H1 (cell line): ENCODE results near the gene TCERG1L. TPM values are rescaled to one million over a fixed set of nuclear protein-coding genes. Genes with fewer than 3 reads are reported as not detected.

Source experiments
- EGR1 ChIP-seq: IDR thresholded peaks from 2 replicates; pipeline ENCODE4 v1.6.1; 2011; ENCODE audit warnings: low read depth, low read length, borderline replicate concordance
- EP300 ChIP-seq, 2 experiments: IDR thresholded peaks; 1 replicate in 1 of 2; 2 replicates in 1 of 2; pipeline ENCODE4 v1.6.1; 2011 to 2012; ENCODE audit warnings: low read depth in 2 of 2, low read length in 2 of 2, mild to moderate bottlenecking in 2 of 2, borderline replicate concordance in 1 of 2, inconsistent platforms in 1 of 2, moderate library complexity in 1 of 2
- EZH2 ChIP-seq: fragments of 200-600 bp; sonication (generic); IDR thresholded peaks from 2 replicates; pipeline ENCODE4 v1.7.1; 2012; ENCODE audit warnings: low read depth, mild to moderate bottlenecking, moderate library complexity, low read length, inconsistent platforms; ENCODE audit not compliant: severe bottlenecking
- FOSL1 ChIP-seq: IDR thresholded peaks from 2 replicates; pipeline ENCODE4 v1.6.1; 2011; ENCODE audit warnings: mild to moderate bottlenecking, low read depth, low read length, moderate library complexity; ENCODE audit not compliant: insufficient read depth
- GABPA ChIP-seq: IDR thresholded peaks from 2 replicates; pipeline ENCODE4 v1.6.1; 2011; ENCODE audit warnings: mild to moderate bottlenecking, low read length, moderate library complexity, borderline replicate concordance; ENCODE audit not compliant: insufficient read depth
- HDAC6 ChIP-seq: IDR thresholded peaks from one replicate; pipeline ENCODE4 v1.7.1; 2012; ENCODE audit warnings: low read depth, mild to moderate bottlenecking, inconsistent platforms, low read length, moderate library complexity
- JUN ChIP-seq: IDR thresholded peaks from 2 replicates; pipeline ENCODE4 v1.6.1; 2011; ENCODE audit warnings: low read depth, mild to moderate bottlenecking, improper control_type of control experiment, low read length
- MAFK ChIP-seq: IDR thresholded peaks from 2 replicates; pipeline ENCODE4 v1.6.1; 2012; ENCODE audit warnings: low read depth, mild to moderate bottlenecking, improper control_type of control experiment, low read length
- NRF1 ChIP-seq: IDR thresholded peaks from 2 replicates; pipeline ENCODE4 v1.6.1; 2011; ENCODE audit warnings: mild to moderate bottlenecking, low read depth, low read length, improper control_type of control experiment
- PHF8 ChIP-seq: fragments of 200-600 bp; sonication (generic); conservative IDR thresholded peaks from 2 replicates; pipeline ENCODE4 v1.7.1; 2012; ENCODE audit warnings: low read depth, mild to moderate bottlenecking, inconsistent platforms, low read length, moderate library complexity
- POLR2A ChIP-seq, 2 experiments: IDR thresholded peaks; 1 replicate in 1 of 2; 2 replicates in 1 of 2; pipeline ENCODE4 v1.6.1; 2011; ENCODE audit warnings: low read depth in 2 of 2, low read length in 2 of 2, mild to moderate bottlenecking in 2 of 2; ENCODE audit errors: control extremely low read depth in 1 of 2
- POU5F1 ChIP-seq: IDR thresholded peaks from 2 replicates; pipeline ENCODE4 v1.6.1; 2011; ENCODE audit warnings: low read depth, mild to moderate bottlenecking, low read length, moderate library complexity
- SIN3A ChIP-seq, 2 experiments: IDR thresholded peaks in 1 of 2; conservative IDR thresholded peaks in 1 of 2; 2 replicates each; pipeline ENCODE4 v1.6.1; 2011 to 2012; ENCODE audit warnings: low read length in 2 of 2, improper control_type of control experiment in 1 of 2, low read depth in 1 of 2, mild to moderate bottlenecking in 1 of 2
- TCF12 ChIP-seq: IDR thresholded peaks from 2 replicates; pipeline ENCODE4 v1.6.1; 2011; ENCODE audit warnings: low read depth, mild to moderate bottlenecking, low read length
- polyA plus RNA-seq, 7 experiments: library from polyadenylated mRNA; depleted of rRNA in 3 of 7; stranded (reverse) in 5 of 7; unstranded in 2 of 7; fragments of >200 nt in 5 of 7; fragments of 200-250 nt in 2 of 7; gene quantifications; 1 replicate in 5 of 7; 2 replicates in 1 of 7; 4 replicates in 1 of 7; pipeline versions ENCODE4 v1.2.1 to v1.2.3, GENCODE V29; 2011 to 2013; ENCODE audit warnings: missing spikeins in 2 of 7, mixed read lengths in 2 of 7
- total RNA-seq: library from RNA; stranded (reverse); fragmentation: NEBNext Ultra II Directional; extraction: Animal tissue kit (Norgen Biotek cat#: 25700); gene quantifications from 2 replicates; pipeline ENCODE4 v1.2.1, GENCODE V29; 2021
- TF ChIP-seq, protein P1 (sequence below), 3 experiments: IDR thresholded peaks; 1 replicate in 2 of 3; 2 replicates in 1 of 3; pipeline versions ENCODE4 v1.5.1 to v1.6.1; 2011; ENCODE audit warnings: low read length in 3 of 3, mild to moderate bottlenecking in 3 of 3, inconsistent platforms in 2 of 3, low read depth in 1 of 3, moderate library complexity in 1 of 3; ENCODE audit not compliant: insufficient read depth in 1 of 3; ENCODE audit errors: control extremely low read depth in 1 of 3
- TF ChIP-seq, protein P2 (sequence below): IDR thresholded peaks from 2 replicates; pipeline ENCODE4 v1.6.1; 2011; ENCODE audit warnings: low read length, improper control_type of control experiment
- TF ChIP-seq, protein P3 (sequence below): IDR thresholded peaks from 2 replicates; pipeline ENCODE4 v1.6.1; 2012; ENCODE audit warnings: inconsistent platforms

The TCERG1L gene
- total and polyA plus RNA-seq, 2 of the 8 experiments (the other 6 are each of a cell fraction or from before 2014, with no cell fraction given): 3.9 to 6.9 TPM

DNA sequence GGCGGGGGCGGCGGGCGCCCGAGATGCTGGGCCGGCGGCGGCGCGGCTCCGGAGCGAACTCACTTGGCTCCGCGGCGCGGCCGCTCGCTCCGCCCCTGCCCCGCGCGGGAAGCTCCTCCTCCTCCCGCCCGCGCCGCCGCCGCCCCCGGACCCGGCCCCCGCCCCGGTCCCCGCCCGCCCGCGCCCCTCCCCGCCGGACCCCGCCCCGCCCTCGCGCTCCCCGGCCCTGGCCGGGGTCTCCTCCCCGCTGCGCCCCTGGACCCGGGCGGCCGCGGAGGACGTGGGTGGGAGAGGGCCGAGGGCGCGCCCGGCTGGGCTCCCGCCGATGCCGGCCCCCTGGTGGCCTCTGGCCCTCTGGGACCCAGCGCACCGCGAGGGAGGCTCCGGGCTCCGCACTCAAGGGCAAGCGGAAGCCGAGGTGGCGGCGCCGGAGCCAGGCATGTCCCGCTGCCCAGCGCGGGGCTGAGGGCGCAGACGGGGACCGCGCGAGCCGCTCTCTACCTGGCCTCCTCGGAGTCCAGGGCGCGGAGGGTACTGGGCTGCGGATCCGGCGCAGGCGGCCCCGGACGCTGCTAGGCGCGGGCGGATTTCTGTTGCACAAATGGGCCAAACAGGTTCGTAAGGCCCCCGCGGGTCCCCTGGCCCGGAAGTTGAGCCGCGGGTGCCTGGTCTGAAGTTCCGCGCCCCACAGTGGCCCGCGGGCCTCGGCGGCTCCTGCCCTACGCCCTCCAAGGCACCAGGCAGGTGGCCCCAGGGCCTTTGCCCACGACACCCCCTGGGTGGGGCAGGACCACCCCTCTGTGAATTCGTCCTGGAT, at the start of gene TCERG1L (continued):
- no peak for TF ChIP-seq HDAC6
- no peak for TF ChIP-seq EZH2
- no peak for TF ChIP-seq PHF8
- TF ChIP-seq MAFK: no peak
- TF ChIP-seq, protein P1, sequence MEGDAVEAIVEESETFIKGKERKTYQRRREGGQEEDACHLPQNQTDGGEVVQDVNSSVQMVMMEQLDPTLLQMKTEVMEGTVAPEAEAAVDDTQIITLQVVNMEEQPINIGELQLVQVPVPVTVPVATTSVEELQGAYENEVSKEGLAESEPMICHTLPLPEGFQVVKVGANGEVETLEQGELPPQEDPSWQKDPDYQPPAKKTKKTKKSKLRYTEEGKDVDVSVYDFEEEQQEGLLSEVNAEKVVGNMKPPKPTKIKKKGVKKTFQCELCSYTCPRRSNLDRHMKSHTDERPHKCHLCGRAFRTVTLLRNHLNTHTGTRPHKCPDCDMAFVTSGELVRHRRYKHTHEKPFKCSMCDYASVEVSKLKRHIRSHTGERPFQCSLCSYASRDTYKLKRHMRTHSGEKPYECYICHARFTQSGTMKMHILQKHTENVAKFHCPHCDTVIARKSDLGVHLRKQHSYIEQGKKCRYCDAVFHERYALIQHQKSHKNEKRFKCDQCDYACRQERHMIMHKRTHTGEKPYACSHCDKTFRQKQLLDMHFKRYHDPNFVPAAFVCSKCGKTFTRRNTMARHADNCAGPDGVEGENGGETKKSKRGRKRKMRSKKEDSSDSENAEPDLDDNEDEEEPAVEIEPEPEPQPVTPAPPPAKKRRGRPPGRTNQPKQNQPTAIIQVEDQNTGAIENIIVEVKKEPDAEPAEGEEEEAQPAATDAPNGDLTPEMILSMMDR (IDR thresholded peaks at IDR 0.05; ENCODE audit: control extremely low read depth in 1 of 3, insufficient read depth in 1 of 3, low read depth in 1 of 3, low read length in 3 of 3): peak in 1 of 3 experiments; percentile 26; a peak in 1 of 4 replicates
- TF ChIP-seq TCF12: no peak
- TF ChIP-seq, protein P2, sequence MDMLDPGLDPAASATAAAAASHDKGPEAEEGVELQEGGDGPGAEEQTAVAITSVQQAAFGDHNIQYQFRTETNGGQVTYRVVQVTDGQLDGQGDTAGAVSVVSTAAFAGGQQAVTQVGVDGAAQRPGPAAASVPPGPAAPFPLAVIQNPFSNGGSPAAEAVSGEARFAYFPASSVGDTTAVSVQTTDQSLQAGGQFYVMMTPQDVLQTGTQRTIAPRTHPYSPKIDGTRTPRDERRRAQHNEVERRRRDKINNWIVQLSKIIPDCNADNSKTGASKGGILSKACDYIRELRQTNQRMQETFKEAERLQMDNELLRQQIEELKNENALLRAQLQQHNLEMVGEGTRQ: no peak
- no peak for TF ChIP-seq JUN
- TF ChIP-seq FOSL1: no peak
- 0 out of 3 replicates have a peak, but pooled peaks of 1 of the 2 experiments have one; percentile 16 for TF ChIP-seq POLR2A (IDR thresholded peaks at IDR 0.05; ENCODE audit: control extremely low read depth in 1 of 2, low read depth in 2 of 2, low read length in 2 of 2)
- TF ChIP-seq, protein P3, sequence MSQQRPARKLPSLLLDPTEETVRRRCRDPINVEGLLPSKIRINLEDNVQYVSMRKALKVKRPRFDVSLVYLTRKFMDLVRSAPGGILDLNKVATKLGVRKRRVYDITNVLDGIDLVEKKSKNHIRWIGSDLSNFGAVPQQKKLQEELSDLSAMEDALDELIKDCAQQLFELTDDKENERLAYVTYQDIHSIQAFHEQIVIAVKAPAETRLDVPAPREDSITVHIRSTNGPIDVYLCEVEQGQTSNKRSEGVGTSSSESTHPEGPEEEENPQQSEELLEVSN: peak; percentile 56; the same call in 1 of the 2 replicates
- no peak for TF ChIP-seq POU5F1
- TF ChIP-seq EP300 (IDR thresholded peaks at IDR 0.05; ENCODE audit: borderline replicate concordance in 1 of 2, low read depth in 2 of 2, low read length in 2 of 2): no peak
- TF ChIP-seq EGR1: 0 out of 2 replicates have a peak, but pooled peaks have one; percentile 14
- TF ChIP-seq SIN3A (conservative IDR thresholded peaks at IDR 0.05 in 1 of 2, IDR thresholded peaks at IDR 0.05 in 1 of 2; ENCODE audit: low read depth in 1 of 2, low read length in 2 of 2): no peak
- no peak for TF ChIP-seq NRF1
- TF ChIP-seq GABPA: no peak
